ENCODE measurements around the gene DEFB127.
"Not testable (repeated sequence)": the region's sequence is repeated elsewhere in the genome, so short reads cannot be mapped to it uniquely, and the experiment has no call there.

DEFB127 gene

GRCh38 chr20:198225-198624 lies 41.0 kb downstream of the DEFB127 start:
- no peaks in the 10 kb centered on the region for H3K36me3 ChIP-seq (ENCODE audit: low read length)
- TF ChIP-seq EZH2phosphoT487 (conservative IDR thresholded peaks at IDR 0.05; ENCODE audit: low read length) (no peak), CTCF (IDR thresholded peaks at IDR 0.05; ENCODE audit: insufficient read depth, low read length, poor library complexity, severe bottlenecking) (no peak)

GRCh38 chr20:199996-200395 lies 42.7 kb downstream of the DEFB127 start:
- Histone ChIP-seq H3K27ac (ENCODE audit: low read depth, low read length) (no peak overlapping the region), H3F3A (ENCODE audit: insufficient read depth) (no peaks in the 10 kb centered on the region), H3K9me2 (replicated peaks; ENCODE audit: insufficient read depth, low read length) (no peaks in the 10 kb centered on the region), H3K36me3 (ENCODE audit: low read length) (no peaks in the 10 kb centered on the region), H3K4me3 (ENCODE audit: insufficient read depth, low read length, poor library complexity, severe bottlenecking) (no peak overlapping the region), H3K79me2 (ENCODE audit: insufficient read depth, low read length) (no peaks in the 10 kb centered on the region), H3K27me3 (ENCODE audit: low read length) (no peaks in the 10 kb centered on the region; the same call in 1 of the 2 replicates), H3K9ac (ENCODE audit: low read length) (no peak overlapping the region), H2AFZ (ENCODE audit: low read depth, low read length, severe bottlenecking) (no peak overlapping the region), H3K4me2 (ENCODE audit: low read depth, low read length, poor library complexity, severe bottlenecking) (no peak overlapping the region), H4K20me1 (ENCODE audit: low read depth, low read length) (no peaks in the 10 kb centered on the region), H3K9me3 (ENCODE audit: insufficient read depth, low read length) (no peaks in the 10 kb centered on the region)
- no peak for TF ChIP-seq EZH2phosphoT487 (conservative IDR thresholded peaks at IDR 0.05; ENCODE audit: low read length)
- TF ChIP-seq CTCF (IDR thresholded peaks at IDR 0.05; ENCODE audit: insufficient read depth, low read length, poor library complexity, severe bottlenecking) = no peak

More at GRCh38 chr20:198225-198624, 41.0 kb downstream of the DEFB127 start:
- Histone ChIP-seq H4K20me1 (ENCODE audit: low read depth, low read length) (no peaks in the 10 kb centered on the region), H3K27ac (ENCODE audit: low read depth, low read length) (no peak overlapping the region), H3K4me3 (ENCODE audit: insufficient read depth, low read length, poor library complexity, severe bottlenecking) (no peak overlapping the region), H3F3A (ENCODE audit: insufficient read depth) (no peaks in the 10 kb centered on the region), H3K27me3 (ENCODE audit: low read length) (no peaks in the 10 kb centered on the region), H3K79me2 (ENCODE audit: insufficient read depth, low read length) (no peaks in the 10 kb centered on the region), H3K9me3 (ENCODE audit: insufficient read depth, low read length) (no peaks in the 10 kb centered on the region), H3K4me2 (ENCODE audit: low read depth, low read length, poor library complexity, severe bottlenecking) (no peak overlapping the region), H3K9ac (ENCODE audit: low read length) (no peak overlapping the region), H3K9me2 (replicated peaks; ENCODE audit: insufficient read depth, low read length) (no peaks in the 10 kb centered on the region), H2AFZ (ENCODE audit: low read depth, low read length, severe bottlenecking) (no peak overlapping the region)

- H3K4me2 ChIP-seq (ENCODE audit: low read depth, low read length, poor library complexity, severe bottlenecking); H3K27me3 ChIP-seq (ENCODE audit: low read length); H3K4me3 ChIP-seq (ENCODE audit: insufficient read depth, low read length, poor library complexity, severe bottlenecking); H4K20me1 ChIP-seq (ENCODE audit: low read depth, low read length); H3K9ac ChIP-seq (ENCODE audit: low read length); H3F3A ChIP-seq (ENCODE audit: insufficient read depth); H3K9me3 ChIP-seq (ENCODE audit: insufficient read depth, low read length); H3K27ac ChIP-seq (ENCODE audit: low read depth, low read length); H2AFZ ChIP-seq (ENCODE audit: low read depth, low read length, severe bottlenecking); H3K79me2 ChIP-seq (ENCODE audit: insufficient read depth, low read length); H3K9me2 ChIP-seq (replicated peaks; ENCODE audit: insufficient read depth, low read length); H3K36me3 ChIP-seq (ENCODE audit: low read length): not testable (repeated sequence)
Measured at GRCh38 chr20:203630-204029, 46.4 kb downstream of the DEFB127 start.

All from SU-DHL-6 (cell line).